HepG2 (cell line): Measurements from ENCODE around the gene DNAJC24. TPM values are rescaled to one million over a fixed set of nuclear protein-coding genes. Genes with fewer than 3 reads are reported as not detected.
A peak's percentile ranks its signal among the peaks of the same experiment; 100 is the strongest.

Experiments
- AGO2 ChIP-seq: fragments of 200-400 bp; formaldehyde crosslinking; optimal IDR thresholded peaks from 2 replicates; pipeline ENCODE3; 2017; ENCODE audit warnings: mild to moderate bottlenecking, low read depth, low read length, moderate library complexity
- FIP1L1 ChIP-seq: fragments of 200-400 bp; formaldehyde crosslinking; IDR thresholded peaks from 2 replicates; pipeline ENCODE4 v1.6.1; 2018; ENCODE audit warnings: low read depth, mild to moderate bottlenecking, low read length, moderate library complexity, borderline replicate concordance; ENCODE audit not compliant: insufficient read depth
- MIXL1 ChIP-seq: IDR thresholded peaks from 2 replicates; pipeline ENCODE4 v1.6.1; 2016
- NBN ChIP-seq: fragments of 450-650 bp; conservative IDR thresholded peaks from 2 replicates; pipeline ENCODE4 v1.6.1; 2017
- NR1H2 ChIP-seq: sonication (generic); formaldehyde crosslinking; IDR thresholded peaks from 2 replicates; pipeline ENCODE4 v1.8.1; 2022; ENCODE audit warnings: low read depth, missing genetic modification reagents, borderline replicate concordance
- SIN3A ChIP-seq: IDR thresholded peaks from 2 replicates; pipeline ENCODE4 v1.6.1; 2011; ENCODE audit warnings: low read depth, mild to moderate bottlenecking, control low read depth, low read length, borderline replicate concordance
- SIX4 ChIP-seq: sonication (generic); formaldehyde crosslinking; IDR thresholded peaks from 2 replicates; pipeline ENCODE4 v1.4.0; 2020; ENCODE audit warnings: missing genetic modification reagents
- SPEN ChIP-seq: sonication (generic); formaldehyde crosslinking; IDR thresholded peaks from 2 replicates; pipeline ENCODE4 v1.5.1; 2020; ENCODE audit warnings: low read depth, mild to moderate bottlenecking, missing genetic modification reagents
- SRY ChIP-seq: sonication (generic); formaldehyde crosslinking; IDR thresholded peaks from 2 replicates; pipeline ENCODE4 v1.8.0; 2022; ENCODE audit warnings: mild to moderate bottlenecking, missing genetic modification reagents
- YY1 ChIP-seq: IDR thresholded peaks from 2 replicates; pipeline ENCODE4 v1.6.1; 2011; ENCODE audit warnings: low read length, low read depth, moderate library complexity, mild to moderate bottlenecking; ENCODE audit not compliant: insufficient read depth, insufficient replicate concordance
- ZNF160 ChIP-seq: sonication (generic); formaldehyde crosslinking; IDR thresholded peaks from 2 replicates; pipeline ENCODE4 v1.8.0; 2022; ENCODE audit warnings: mild to moderate bottlenecking, inconsistent platforms, missing genetic modification reagents
- ZNF263 ChIP-seq: sonication (generic); formaldehyde crosslinking; IDR thresholded peaks from 2 replicates; pipeline ENCODE4 v1.4.0; 2020; ENCODE audit warnings: missing genetic modification reagents
- ZNF33B ChIP-seq: sonication (generic); formaldehyde crosslinking; IDR thresholded peaks from 2 replicates; pipeline ENCODE4 v1.5.1; 2020; ENCODE audit warnings: mild to moderate bottlenecking, missing genetic modification reagents
- ZNF343 ChIP-seq: sonication (generic); formaldehyde crosslinking; IDR thresholded peaks from 2 replicates; pipeline ENCODE4 v1.4.0; 2020; ENCODE audit warnings: mild to moderate bottlenecking, missing genetic modification reagents
- ZNF543 ChIP-seq: sonication (generic); formaldehyde crosslinking; IDR thresholded peaks from 2 replicates; pipeline ENCODE4 v1.4.0; 2020; ENCODE audit warnings: mild to moderate bottlenecking, missing genetic modification reagents
- ZNF713 ChIP-seq: sonication (generic); formaldehyde crosslinking; IDR thresholded peaks from 2 replicates; pipeline ENCODE4 v1.4.0; 2020; ENCODE audit warnings: mild to moderate bottlenecking, missing genetic modification reagents
- polyA plus RNA-seq, 8 experiments: library from polyadenylated mRNA; depleted of rRNA in 3 of 8; stranded (reverse) in 7 of 8; unstranded in 1 of 8; fragments of >200 nt; fragmentation: Illumina TruSeq in 4 of 8; extraction: Trizol in 4 of 8; gene quantifications; 2 replicates each; pipeline versions ENCODE4 v1.2.1 to v1.2.3, GENCODE V29; 2011 to 2016; ENCODE audit warnings: low read depth in 4 of 8, missing spikeins in 1 of 8, mixed read lengths in 1 of 8; ENCODE audit not compliant: insufficient read depth in 1 of 8
- total RNA-seq, 5 experiments: library from RNA; depleted of rRNA; stranded (reverse); fragments of >200 nt; fragmentation: Illumina TruSeq; extraction: Trizol; gene quantifications; 2 replicates each; pipeline ENCODE4 v1.2.3, GENCODE V29; 2016; ENCODE audit warnings: low read depth in 1 of 5
- TF ChIP-seq, protein P1 (sequence below): sonication (generic); formaldehyde crosslinking; IDR thresholded peaks from 2 replicates; pipeline ENCODE4 v1.5.0; 2020; ENCODE audit warnings: mild to moderate bottlenecking, missing genetic modification reagents
- TF ChIP-seq, protein P2 (sequence below): sonication (generic); formaldehyde crosslinking; IDR thresholded peaks from 2 replicates; pipeline ENCODE4 v1.4.0; 2020; ENCODE audit warnings: mild to moderate bottlenecking, missing genetic modification reagents
- TF ChIP-seq, protein P3 (sequence below): sonication (generic); formaldehyde crosslinking; IDR thresholded peaks from 2 replicates; pipeline ENCODE4 v1.4.0; 2020; ENCODE audit warnings: mild to moderate bottlenecking, missing genetic modification reagents
- TF ChIP-seq, protein P4 (sequence below): sonication (generic); formaldehyde crosslinking; IDR thresholded peaks from 2 replicates; pipeline ENCODE4 v1.5.0; 2020; ENCODE audit warnings: missing genetic modification reagents
- TF ChIP-seq, protein P5 (sequence below): sonication (generic); formaldehyde crosslinking; IDR thresholded peaks from 2 replicates; pipeline ENCODE4 v1.8.0; 2022; ENCODE audit warnings: missing genetic modification reagents, mild to moderate bottlenecking, borderline replicate concordance

Gene DNAJC24
- total and polyA plus RNA-seq, 2 of the 13 experiments (the other 11 are each of a cell fraction or from before 2014, with no cell fraction given), result 10.5 to 13.7 TPM

DNA sequence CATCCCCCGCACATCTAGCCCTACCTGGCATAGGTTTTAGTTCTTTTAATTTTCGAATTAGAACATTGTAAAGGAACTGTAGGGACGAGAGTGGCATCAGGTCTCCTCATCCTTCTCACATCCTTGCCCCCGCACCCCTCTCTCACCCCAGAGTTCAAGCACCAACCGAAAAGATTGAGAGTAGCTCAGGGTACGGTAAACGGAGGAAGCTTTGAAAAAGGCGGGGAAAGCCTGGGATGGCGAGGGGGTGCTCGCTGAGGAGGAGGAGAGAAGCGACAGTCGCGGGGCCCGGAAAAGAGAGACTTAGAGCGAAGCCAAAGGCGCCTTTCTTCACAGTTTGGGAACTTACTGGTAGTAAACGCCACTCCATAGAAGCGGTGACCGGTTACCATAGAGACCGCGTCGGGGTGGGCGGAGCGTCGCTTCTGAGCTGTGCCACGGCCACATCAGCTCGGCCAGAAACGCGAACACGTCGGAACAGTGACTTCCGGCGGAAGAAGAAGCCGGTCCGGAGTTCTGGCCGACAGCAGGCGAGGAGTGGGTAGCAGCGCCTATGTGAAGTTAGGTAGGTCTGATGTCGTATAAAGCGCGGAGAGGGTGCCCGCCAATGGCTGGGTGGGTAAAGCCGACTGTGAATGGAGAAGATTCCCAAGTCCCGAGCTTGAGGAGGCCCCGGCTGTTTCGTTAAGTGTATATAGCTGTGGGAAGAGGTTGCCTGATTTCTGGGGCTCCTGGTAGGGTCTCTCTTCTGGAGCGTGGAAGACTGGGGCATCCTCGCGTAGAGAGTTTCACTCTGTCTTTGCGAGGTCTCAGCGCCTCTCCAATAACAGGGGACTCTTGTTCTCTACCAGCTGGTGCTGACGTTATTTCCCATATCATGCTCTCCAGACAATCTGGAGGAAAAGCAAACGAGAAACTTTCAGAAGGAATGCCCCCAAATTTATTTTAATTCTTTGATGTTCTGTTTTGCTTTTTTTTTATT, at the start of gene DNAJC24, which contains the start of gene DCDC1 (continued):
- TF ChIP-seq, protein P1, sequence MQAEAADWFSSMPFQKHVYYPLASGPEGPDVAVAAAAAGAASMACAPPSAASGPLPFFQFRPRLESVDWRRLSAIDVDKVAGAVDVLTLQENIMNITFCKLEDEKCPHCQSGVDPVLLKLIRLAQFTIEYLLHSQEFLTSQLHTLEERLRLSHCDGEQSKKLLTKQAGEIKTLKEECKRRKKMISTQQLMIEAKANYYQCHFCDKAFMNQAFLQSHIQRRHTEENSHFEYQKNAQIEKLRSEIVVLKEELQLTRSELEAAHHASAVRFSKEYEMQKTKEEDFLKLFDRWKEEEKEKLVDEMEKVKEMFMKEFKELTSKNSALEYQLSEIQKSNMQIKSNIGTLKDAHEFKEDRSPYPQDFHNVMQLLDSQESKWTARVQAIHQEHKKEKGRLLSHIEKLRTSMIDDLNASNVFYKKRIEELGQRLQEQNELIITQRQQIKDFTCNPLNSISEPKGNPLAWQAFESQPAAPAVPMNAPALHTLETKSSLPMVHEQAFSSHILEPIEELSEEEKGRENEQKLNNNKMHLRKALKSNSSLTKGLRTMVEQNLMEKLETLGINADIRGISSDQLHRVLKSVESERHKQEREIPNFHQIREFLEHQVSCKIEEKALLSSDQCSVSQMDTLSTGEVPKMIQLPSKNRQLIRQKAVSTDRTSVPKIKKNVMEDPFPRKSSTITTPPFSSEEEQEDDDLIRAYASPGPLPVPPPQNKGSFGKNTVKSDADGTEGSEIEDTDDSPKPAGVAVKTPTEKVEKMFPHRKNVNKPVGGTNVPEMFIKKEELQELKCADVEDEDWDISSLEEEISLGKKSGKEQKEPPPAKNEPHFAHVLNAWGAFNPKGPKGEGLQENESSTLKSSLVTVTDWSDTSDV (CRISPR knock-in tag), result no peak
- TF ChIP-seq SIN3A, result peak; percentile 98
- peak; percentile 84 for TF ChIP-seq SPEN (CRISPR knock-in tag)
- TF ChIP-seq, protein P2, sequence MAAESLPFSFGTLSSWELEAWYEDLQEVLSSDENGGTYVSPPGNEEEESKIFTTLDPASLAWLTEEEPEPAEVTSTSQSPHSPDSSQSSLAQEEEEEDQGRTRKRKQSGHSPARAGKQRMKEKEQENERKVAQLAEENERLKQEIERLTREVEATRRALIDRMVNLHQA, result no peak
- no peak for TF ChIP-seq NR1H2
- no peak for TF ChIP-seq ZNF160 (CRISPR knock-in tag)
- TF ChIP-seq ZNF713 (CRISPR knock-in tag), result no peak
- TF ChIP-seq YY1, result peak; percentile 75
- peak; percentile 42; the same call in 1 of the 2 replicates for TF ChIP-seq ZNF343 (CRISPR knock-in tag)
- 0 out of 2 replicates have a peak, but pooled peaks have one; percentile 49 for TF ChIP-seq MIXL1 (CRISPR knock-in tag)
- TF ChIP-seq FIP1L1, result no peak
- TF ChIP-seq, protein P3, sequence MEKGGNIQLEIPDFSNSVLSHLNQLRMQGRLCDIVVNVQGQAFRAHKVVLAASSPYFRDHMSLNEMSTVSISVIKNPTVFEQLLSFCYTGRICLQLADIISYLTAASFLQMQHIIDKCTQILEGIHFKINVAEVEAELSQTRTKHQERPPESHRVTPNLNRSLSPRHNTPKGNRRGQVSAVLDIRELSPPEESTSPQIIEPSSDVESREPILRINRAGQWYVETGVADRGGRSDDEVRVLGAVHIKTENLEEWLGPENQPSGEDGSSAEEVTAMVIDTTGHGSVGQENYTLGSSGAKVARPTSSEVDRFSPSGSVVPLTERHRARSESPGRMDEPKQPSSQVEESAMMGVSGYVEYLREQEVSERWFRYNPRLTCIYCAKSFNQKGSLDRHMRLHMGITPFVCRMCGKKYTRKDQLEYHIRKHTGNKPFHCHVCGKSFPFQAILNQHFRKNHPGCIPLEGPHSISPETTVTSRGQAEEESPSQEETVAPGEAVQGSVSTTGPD (CRISPR knock-in tag), result no peak
- no peak for TF ChIP-seq NBN
- TF ChIP-seq ZNF33B, result no peak
- TF ChIP-seq, protein P4, sequence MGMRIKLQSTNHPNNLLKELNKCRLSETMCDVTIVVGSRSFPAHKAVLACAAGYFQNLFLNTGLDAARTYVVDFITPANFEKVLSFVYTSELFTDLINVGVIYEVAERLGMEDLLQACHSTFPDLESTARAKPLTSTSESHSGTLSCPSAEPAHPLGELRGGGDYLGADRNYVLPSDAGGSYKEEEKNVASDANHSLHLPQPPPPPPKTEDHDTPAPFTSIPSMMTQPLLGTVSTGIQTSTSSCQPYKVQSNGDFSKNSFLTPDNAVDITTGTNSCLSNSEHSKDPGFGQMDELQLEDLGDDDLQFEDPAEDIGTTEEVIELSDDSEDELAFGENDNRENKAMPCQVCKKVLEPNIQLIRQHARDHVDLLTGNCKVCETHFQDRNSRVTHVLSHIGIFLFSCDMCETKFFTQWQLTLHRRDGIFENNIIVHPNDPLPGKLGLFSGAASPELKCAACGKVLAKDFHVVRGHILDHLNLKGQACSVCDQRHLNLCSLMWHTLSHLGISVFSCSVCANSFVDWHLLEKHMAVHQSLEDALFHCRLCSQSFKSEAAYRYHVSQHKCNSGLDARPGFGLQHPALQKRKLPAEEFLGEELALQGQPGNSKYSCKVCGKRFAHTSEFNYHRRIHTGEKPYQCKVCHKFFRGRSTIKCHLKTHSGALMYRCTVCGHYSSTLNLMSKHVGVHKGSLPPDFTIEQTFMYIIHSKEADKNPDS (CRISPR knock-in tag), result no peak
- TF ChIP-seq, protein P5, sequence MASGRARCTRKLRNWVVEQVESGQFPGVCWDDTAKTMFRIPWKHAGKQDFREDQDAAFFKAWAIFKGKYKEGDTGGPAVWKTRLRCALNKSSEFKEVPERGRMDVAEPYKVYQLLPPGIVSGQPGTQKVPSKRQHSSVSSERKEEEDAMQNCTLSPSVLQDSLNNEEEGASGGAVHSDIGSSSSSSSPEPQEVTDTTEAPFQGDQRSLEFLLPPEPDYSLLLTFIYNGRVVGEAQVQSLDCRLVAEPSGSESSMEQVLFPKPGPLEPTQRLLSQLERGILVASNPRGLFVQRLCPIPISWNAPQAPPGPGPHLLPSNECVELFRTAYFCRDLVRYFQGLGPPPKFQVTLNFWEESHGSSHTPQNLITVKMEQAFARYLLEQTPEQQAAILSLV (CRISPR knock-in tag), result no peak
- no peak for TF ChIP-seq AGO2
- no peak for TF ChIP-seq SRY (CRISPR knock-in tag)
- no peak for TF ChIP-seq ZNF543
- TF ChIP-seq SIX4 (CRISPR knock-in tag), result no peak
- TF ChIP-seq ZNF263 (CRISPR knock-in tag), result 0 out of 2 replicates have a peak, but pooled peaks have one; percentile 25
